DMS53 treated with DMSO at 0.1 percent for 48 hours (cell line): Measurements from ENCODE around the gene RNF41.

Experiments used
- DNase-seq: peaks from one replicate; lab custom pipeline; 2025; ENCODE audit not compliant: unreplicated experiment; lab: John Stamatoyannopoulos, UW

RNF41 gene

DNA sequence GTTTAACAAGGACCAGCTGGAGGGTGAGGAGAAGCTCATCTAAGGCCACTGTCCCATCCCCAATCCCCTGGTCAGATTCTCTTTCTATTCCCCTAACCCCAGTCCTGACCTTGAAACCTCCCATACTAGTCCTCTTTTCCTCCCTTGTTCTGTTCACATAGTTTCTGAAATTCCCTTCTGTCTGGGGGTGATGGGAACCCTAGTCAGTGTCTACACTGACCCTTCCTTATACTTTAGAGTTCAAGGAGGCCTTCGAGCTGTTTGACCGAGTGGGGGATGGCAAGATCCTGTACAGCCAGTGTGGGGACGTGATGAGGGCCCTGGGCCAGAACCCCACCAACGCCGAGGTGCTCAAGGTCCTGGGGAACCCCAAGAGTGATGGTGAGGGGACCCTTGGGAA lies 66.9 kb downstream of the RNF41 start:
- DNase-seq, result no peak

DNA sequence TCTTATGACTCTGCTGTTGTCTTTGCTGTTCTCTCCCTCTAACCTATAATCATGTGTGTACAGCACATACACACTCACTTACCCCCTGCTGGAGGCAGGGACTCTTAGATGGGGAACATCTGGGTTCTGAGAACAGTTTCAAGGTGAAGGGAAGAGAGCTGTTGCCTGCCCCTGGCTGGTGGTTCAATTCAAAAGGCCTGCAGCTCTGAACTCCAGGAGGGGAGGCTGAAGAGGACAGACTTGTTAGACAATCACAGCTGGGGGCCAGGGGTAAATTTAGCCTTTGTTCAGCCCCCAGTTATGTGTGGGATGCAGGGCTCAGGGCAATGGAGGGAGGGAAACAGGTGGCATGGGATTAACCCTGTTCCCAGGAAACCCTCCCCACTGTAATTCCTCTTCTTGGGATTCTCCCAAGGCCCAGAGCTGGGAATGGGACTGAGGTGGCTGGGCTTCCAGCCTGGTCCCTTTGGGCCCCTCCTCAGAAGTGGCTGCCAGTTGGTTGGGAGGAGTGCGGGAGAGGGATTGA lies 67.4 kb downstream of the RNF41 start:
- DNase-seq, result no peak

GRCh38 chr12:56153678-56154065 lies 68.0 kb downstream of the RNF41 start:
- no peak for DNase-seq

- no peak for DNase-seq
Measured at GRCh38 chr12:56152756-56153677, 68.7 kb downstream of the RNF41 start.
